ENCODE data around the gene DBET.
"Not testable (repeated sequence)": the region's sequence is repeated elsewhere in the genome, so short reads cannot be mapped to it uniquely, and the experiment has no call there.

DNA sequence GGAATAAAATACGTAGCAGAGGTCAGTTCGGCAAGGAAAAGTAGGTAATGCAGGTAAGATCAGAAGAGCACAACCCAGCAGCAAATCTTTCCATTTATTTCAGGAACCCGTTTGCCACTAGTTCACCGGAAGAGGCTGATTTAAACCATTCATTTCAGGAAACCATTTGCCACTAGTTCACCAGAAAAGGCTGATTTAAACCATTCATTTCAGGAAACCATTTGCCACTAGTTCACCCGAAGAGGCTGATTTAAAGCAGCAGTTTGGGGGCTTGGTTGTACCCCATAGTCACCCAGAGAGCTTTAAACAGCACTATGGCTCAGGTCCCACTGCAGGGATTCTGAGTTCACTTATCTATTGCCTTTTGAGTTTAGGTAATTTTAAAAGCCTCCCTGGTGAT, 33.0 kb upstream of the DBET start:
- TF ChIP-seq, protein P1, sequence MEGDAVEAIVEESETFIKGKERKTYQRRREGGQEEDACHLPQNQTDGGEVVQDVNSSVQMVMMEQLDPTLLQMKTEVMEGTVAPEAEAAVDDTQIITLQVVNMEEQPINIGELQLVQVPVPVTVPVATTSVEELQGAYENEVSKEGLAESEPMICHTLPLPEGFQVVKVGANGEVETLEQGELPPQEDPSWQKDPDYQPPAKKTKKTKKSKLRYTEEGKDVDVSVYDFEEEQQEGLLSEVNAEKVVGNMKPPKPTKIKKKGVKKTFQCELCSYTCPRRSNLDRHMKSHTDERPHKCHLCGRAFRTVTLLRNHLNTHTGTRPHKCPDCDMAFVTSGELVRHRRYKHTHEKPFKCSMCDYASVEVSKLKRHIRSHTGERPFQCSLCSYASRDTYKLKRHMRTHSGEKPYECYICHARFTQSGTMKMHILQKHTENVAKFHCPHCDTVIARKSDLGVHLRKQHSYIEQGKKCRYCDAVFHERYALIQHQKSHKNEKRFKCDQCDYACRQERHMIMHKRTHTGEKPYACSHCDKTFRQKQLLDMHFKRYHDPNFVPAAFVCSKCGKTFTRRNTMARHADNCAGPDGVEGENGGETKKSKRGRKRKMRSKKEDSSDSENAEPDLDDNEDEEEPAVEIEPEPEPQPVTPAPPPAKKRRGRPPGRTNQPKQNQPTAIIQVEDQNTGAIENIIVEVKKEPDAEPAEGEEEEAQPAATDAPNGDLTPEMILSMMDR (IDR thresholded peaks at IDR 0.05), result not testable (repeated sequence)
- TF ChIP-seq POLR2A (IDR thresholded peaks at IDR 0.05), result not testable (repeated sequence)
